ENCODE data around the gene MED14. TPM values are rescaled to one million over a fixed set of nuclear protein-coding genes. Genes with fewer than 3 reads are reported as not detected.

MED14 gene
- total and polyA plus RNA-seq, 2 of the 4 experiments (the other 2 are of a cell fraction), result 17.6 to 25.9 TPM

DNA sequence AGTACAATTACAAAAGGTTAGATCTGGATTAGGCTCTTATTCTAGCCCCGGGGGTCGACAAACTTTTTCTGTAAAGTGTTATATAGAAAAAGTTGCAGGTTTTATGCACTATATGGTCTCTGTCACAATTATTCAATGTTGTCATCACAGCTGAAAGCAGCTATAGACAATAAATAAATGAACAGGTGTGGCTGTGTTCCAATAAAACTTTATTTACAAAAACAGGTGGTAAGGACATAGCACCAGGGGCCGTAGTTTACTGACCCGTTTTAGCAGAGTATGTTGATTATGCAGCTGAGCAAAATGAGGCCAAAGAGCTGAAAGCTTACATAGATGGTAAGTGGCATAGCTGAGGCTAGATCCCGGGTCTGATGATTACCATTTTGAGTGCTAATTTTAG is 75.0 kb downstream of the MED14 start:
- no peak overlapping the region for H3K4ac ChIP-seq (ENCODE audit: low read depth, low read length)
- H3K9me1 ChIP-seq (ENCODE audit: insufficient read depth, low read length), result no peaks in the 10 kb centered on the region
- no peak overlapping the region for H2AK5ac ChIP-seq (ENCODE audit: low read depth, low read length)
- H3K79me1 ChIP-seq (ENCODE audit: low read depth in 1 of 2, low read length in 2 of 2), result no peaks in the 10 kb centered on the region
- H2BK5ac ChIP-seq (ENCODE audit: low read depth, low read length, poor library complexity, severe bottlenecking), result no peak overlapping the region
- no peak overlapping the region for H2AK9ac ChIP-seq (replicated peaks; ENCODE audit: low read depth, low read length, poor library complexity)
- intact Hi-C loops (cut with micrococcal nuclease), result no loop called here
- H2BK15ac ChIP-seq (ENCODE audit: low read depth, low read length), result no peak overlapping the region
- H4K8ac ChIP-seq (ENCODE audit: low read depth in 2 of 2, low read length in 2 of 2), result no peak overlapping the region
- no CpG with 5 or more reads among the region's 5 CpGs for WGBS, 2 experiments (ENCODE audit: extremely low coverage in 2 of 2, insufficient read length in 1 of 2)
- no peaks in the 10 kb centered on the region for H3K9me3 ChIP-seq (ENCODE audit: control insufficient read depth, insufficient read depth, low read length)
- in situ Hi-C loops (cut with MboI; ENCODE audit: low sequenced_read_pairs), result loop anchor here (25.0 kb wide), 1 partner anchor 577 kb away; no protein-coding TSS in a partner anchor
- TF ChIP-seq CTCF (conservative IDR thresholded peaks at IDR 0.05; ENCODE audit: low read depth, low read length) (no peak), POLR2A (IDR thresholded peaks at IDR 0.05; ENCODE audit: low read depth, low read length) (no peak), RFX5 (IDR thresholded peaks at IDR 0.05; ENCODE audit: low read depth, low read length) (no peak), RAD21 (IDR thresholded peaks at IDR 0.05; ENCODE audit: low read length) (no peak), MXI1 (IDR thresholded peaks at IDR 0.05; ENCODE audit: borderline replicate concordance, low read depth, low read length) (no peak), BHLHE40 (IDR thresholded peaks at IDR 0.05; ENCODE audit: low read depth, low read length) (no peak), USF2 (IDR thresholded peaks at IDR 0.05; ENCODE audit: low read depth, low read length) (no peak), NFE2L2 (IDR thresholded peaks at IDR 0.05; ENCODE audit: low read depth, low read length) (no peak), MAZ (IDR thresholded peaks at IDR 0.05; ENCODE audit: borderline replicate concordance, low read depth, low read length) (no peak), CHD1 (IDR thresholded peaks at IDR 0.05; ENCODE audit: low read depth, low read length) (no peak), CEBPB (IDR thresholded peaks at IDR 0.05; ENCODE audit: low read depth, low read length) (no peak), MAFK (IDR thresholded peaks at IDR 0.05; ENCODE audit: low read depth, low read length) (no peak), RCOR1 (IDR thresholded peaks at IDR 0.05; ENCODE audit: insufficient replicate concordance, low read length) (no peak), FOS (IDR thresholded peaks at IDR 0.05; ENCODE audit: low read depth, low read length) (no peak), SMC3 (IDR thresholded peaks at IDR 0.05; ENCODE audit: low read depth, low read length) (no peak)
- TF ChIP-seq, protein P1, sequence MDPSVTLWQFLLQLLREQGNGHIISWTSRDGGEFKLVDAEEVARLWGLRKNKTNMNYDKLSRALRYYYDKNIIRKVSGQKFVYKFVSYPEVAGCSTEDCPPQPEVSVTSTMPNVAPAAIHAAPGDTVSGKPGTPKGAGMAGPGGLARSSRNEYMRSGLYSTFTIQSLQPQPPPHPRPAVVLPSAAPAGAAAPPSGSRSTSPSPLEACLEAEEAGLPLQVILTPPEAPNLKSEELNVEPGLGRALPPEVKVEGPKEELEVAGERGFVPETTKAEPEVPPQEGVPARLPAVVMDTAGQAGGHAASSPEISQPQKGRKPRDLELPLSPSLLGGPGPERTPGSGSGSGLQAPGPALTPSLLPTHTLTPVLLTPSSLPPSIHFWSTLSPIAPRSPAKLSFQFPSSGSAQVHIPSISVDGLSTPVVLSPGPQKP (IDR thresholded peaks at IDR 0.05; ENCODE audit: borderline replicate concordance, low read depth, low read length), result no peak
- H3K14ac ChIP-seq (replicated peaks; ENCODE audit: low read depth, low read length), result no peak overlapping the region
- H3K4me3 ChIP-seq (ENCODE audit: insufficient read depth, low read depth, low read length), result no peak overlapping the region
- ATAC-seq (ENCODE audit: low read depth), result no peak
- H3K9ac ChIP-seq (ENCODE audit: low read depth, low read length), result no peak overlapping the region
- no peak overlapping the region for H4K5ac ChIP-seq (ENCODE audit: low read depth, low read length)
- ChIA-PET CTCF (no interaction called here), POLR2A (ENCODE audit: unreplicated experiment) (no interaction called here)
- DNase-seq, result no peak
- H2AFZ ChIP-seq (replicated peaks; ENCODE audit: low read length, poor library complexity), result no peak overlapping the region
- BruUV-seq (replicated peaks), result no TSS peak
- H3K18ac ChIP-seq (ENCODE audit: low read depth, low read length), result no peak overlapping the region
- peaks cover 3% of the 10 kb centered on the region; the same call in 1 of the 2 replicates for H4K20me1 ChIP-seq (ENCODE audit: insufficient read depth, low read length)
- no peak overlapping the region for H3K56ac ChIP-seq (ENCODE audit: extremely low read depth, insufficient read depth, low read length)
- no peak overlapping the region for H3K23ac ChIP-seq (ENCODE audit: low read depth, low read length)
- H3K4me1 ChIP-seq (ENCODE audit: control insufficient read depth, insufficient read depth, low read length), result no peaks in the 10 kb centered on the region
- no peak overlapping the region for H2BK20ac ChIP-seq (ENCODE audit: low read depth, low read length)
- peaks cover 8% of the 10 kb centered on the region for H3K36me3 ChIP-seq (ENCODE audit: control insufficient read depth, insufficient read depth, low read length)
- H3K27ac ChIP-seq (ENCODE audit: insufficient read depth, low read length), result no peak overlapping the region
- dilution Hi-C loops (cut with HindIII; ENCODE audit: low sequenced_read_pairs, unreplicated experiment), result no loop called here
- peaks cover 2% of the 10 kb centered on the region; the same call in 1 of the 2 replicates for H3K27me3 ChIP-seq (ENCODE audit: control insufficient read depth, insufficient read depth, low read length)
- H2BK120ac ChIP-seq (ENCODE audit: low read depth, low read length), result no peak overlapping the region
- H4K91ac ChIP-seq (ENCODE audit: insufficient read depth, low read depth, low read length), result no peak overlapping the region
- H3K4me2 ChIP-seq (ENCODE audit: low read depth, low read length), result no peak overlapping the region

Measured in IMR-90 (cell line).